PFSK-1 (cell line): Measurements from ENCODE around the gene FYB1.

Experiments
- FOXP2 ChIP-seq: optimal IDR thresholded peaks from 2 replicates; pipeline ENCODE3; 2011; ENCODE audit warnings: borderline replicate concordance, control low read depth, inconsistent platforms; ENCODE audit not compliant: insufficient read depth; ENCODE audit errors: extremely low read length, extremely low read depth
- POLR2AphosphoS5 ChIP-seq: IDR thresholded peaks from 2 replicates; pipeline ENCODE4 v1.6.1; 2012; ENCODE audit warnings: low read depth, mild to moderate bottlenecking, control low read depth, low read length, moderate library complexity
- REST ChIP-seq, 2 experiments: IDR thresholded peaks; 2 replicates each; pipeline versions ENCODE4 v1.6.1 to v1.8.0; 2011 to 2012; ENCODE audit warnings: low read depth in 2 of 2, low read length in 2 of 2, control low read depth in 1 of 2, inconsistent platforms in 1 of 2, mild to moderate bottlenecking in 1 of 2, moderate library complexity in 1 of 2; ENCODE audit not compliant: insufficient read depth in 1 of 2
- SIN3A ChIP-seq: IDR thresholded peaks from 2 replicates; pipeline ENCODE4 v1.6.1; 2012; ENCODE audit warnings: mild to moderate bottlenecking, low read length, moderate library complexity, borderline replicate concordance; ENCODE audit not compliant: insufficient read depth
- TAF1 ChIP-seq: IDR thresholded peaks from 2 replicates; pipeline ENCODE4 v1.6.1; 2012; ENCODE audit warnings: low read length, control low read depth, borderline replicate concordance; ENCODE audit not compliant: insufficient read depth

FYB1 gene

GRCh38 chr5:39213447-39214207 lies 5.7 kb downstream of the FYB1 start:
- TF ChIP-seq FOXP2 (no peak), SIN3A (no peak), POLR2AphosphoS5 (no peak), TAF1 (no peak), REST (IDR thresholded peaks at IDR 0.05; ENCODE audit: insufficient read depth in 1 of 2, low read depth in 2 of 2, low read length in 2 of 2) (no peak)

- TF ChIP-seq SIN3A = no peak
- TF ChIP-seq FOXP2 = no peak
- TF ChIP-seq TAF1 = no peak
- no peak for TF ChIP-seq POLR2AphosphoS5
- no peak for TF ChIP-seq REST (IDR thresholded peaks at IDR 0.05; ENCODE audit: insufficient read depth in 1 of 2, low read depth in 2 of 2, low read length in 2 of 2)
Measured at GRCh38 chr5:39211773-39212172, 7.6 kb downstream of the FYB1 start.

- no peak for TF ChIP-seq SIN3A
- no peak for TF ChIP-seq REST (IDR thresholded peaks at IDR 0.05; ENCODE audit: insufficient read depth in 1 of 2, low read depth in 2 of 2, low read length in 2 of 2)
- TF ChIP-seq POLR2AphosphoS5 = no peak
- TF ChIP-seq FOXP2 = no peak
- no peak for TF ChIP-seq TAF1
Measured at GRCh38 chr5:39209924-39210323, 9.4 kb downstream of the FYB1 start.

GRCh38 chr5:39208471-39208870 lies 10.9 kb downstream of the FYB1 start:
- TF ChIP-seq REST (IDR thresholded peaks at IDR 0.05; ENCODE audit: insufficient read depth in 1 of 2, low read depth in 2 of 2, low read length in 2 of 2) (no peak), SIN3A (no peak), POLR2AphosphoS5 (no peak), TAF1 (no peak), FOXP2 (no peak)
